OCI-LY3 (cell line): ENCODE measurements around the gene ACRBP.
A peak's percentile ranks its signal among the peaks of the same experiment; 100 is the strongest.

Experiments
- H2AFZ ChIP-seq: fragments of 200-600, 300-600 bp; shearing (Covaris generic); 2 replicates; pipeline ENCODE4 v1.6.0; 2014; ENCODE audit warnings: antibody characterized with exemption, low read depth, low read length
- H3K27ac ChIP-seq: fragments of 200-600, 300-600 bp; sonication (generic); 2 replicates; pipeline ENCODE4 v1.5.1; 2014; ENCODE audit warnings: mild to moderate bottlenecking, low read length, moderate library complexity, mixed read lengths
- H3K27me3 ChIP-seq: fragments of 200-600, 300-600 bp; sonication (generic); 2 replicates; pipeline ENCODE4 v1.6.1; 2014; ENCODE audit warnings: low read depth, low read length, mixed read lengths
- H3K36me3 ChIP-seq: fragments of 200-600, 300-600 bp; sonication (generic); replicated peaks from 2 replicates; pipeline ENCODE3; 2014; ENCODE audit warnings: low read depth, low read length, mixed read lengths
- H3K4me1 ChIP-seq: fragments of 300-600, 200-600 bp; sonication (generic); 2 replicates; pipeline ENCODE4 v1.6.1; 2014; ENCODE audit warnings: low read length, mixed read lengths
- H3K4me2 ChIP-seq: fragments of 200-600, 300-600 bp; sonication (generic); 2 replicates; pipeline ENCODE4 v1.6.1; 2014; ENCODE audit warnings: low read length, mixed read lengths
- H3K4me3 ChIP-seq: fragments of 300-600, 200-600 bp; sonication (generic); 2 replicates; pipeline ENCODE4 v1.5.1; 2014; ENCODE audit warnings: antibody characterized with exemption, mild to moderate bottlenecking, low read length, moderate library complexity
- H3K79me2 ChIP-seq: fragments of 300-600, 200-600 bp; shearing (Covaris generic); 2 replicates; pipeline ENCODE4 v1.6.1; 2014; ENCODE audit warnings: mild to moderate bottlenecking, low read length, mixed read lengths
- H3K9ac ChIP-seq: fragments of 300-600, 200-600 bp; shearing (Covaris generic); 2 replicates; pipeline ENCODE4 v1.6.0; 2014; ENCODE audit warnings: mild to moderate bottlenecking, low read length, moderate library complexity
- H3K9me3 ChIP-seq: fragments of 200-600, 300-600 bp; shearing (Covaris generic); 2 replicates; pipeline ENCODE4 v1.6.1; 2014; ENCODE audit warnings: low read length, mixed read lengths; ENCODE audit not compliant: insufficient read depth
- H4K20me1 ChIP-seq: fragments of 200-600, 300-600 bp; sonication (generic); 2 replicates; pipeline ENCODE4 v1.6.1; 2016; ENCODE audit warnings: low read length, mixed read lengths; ENCODE audit not compliant: insufficient read depth
- CTCF ChIP-seq: fragments of 200-600, 300-600 bp; sonication (generic); IDR thresholded peaks from 2 replicates; pipeline ENCODE4 v1.5.1; 2014; ENCODE audit warnings: antibody characterized with exemption, low read length, low read depth
- EZH2phosphoT487 ChIP-seq: fragments of 200-600 bp; shearing (Covaris generic); IDR thresholded peaks from 2 replicates; pipeline ENCODE4 v1.6.1; 2018; ENCODE audit warnings: antibody characterized with exemption, mixed run types, low read depth

ACRBP gene

DNA sequence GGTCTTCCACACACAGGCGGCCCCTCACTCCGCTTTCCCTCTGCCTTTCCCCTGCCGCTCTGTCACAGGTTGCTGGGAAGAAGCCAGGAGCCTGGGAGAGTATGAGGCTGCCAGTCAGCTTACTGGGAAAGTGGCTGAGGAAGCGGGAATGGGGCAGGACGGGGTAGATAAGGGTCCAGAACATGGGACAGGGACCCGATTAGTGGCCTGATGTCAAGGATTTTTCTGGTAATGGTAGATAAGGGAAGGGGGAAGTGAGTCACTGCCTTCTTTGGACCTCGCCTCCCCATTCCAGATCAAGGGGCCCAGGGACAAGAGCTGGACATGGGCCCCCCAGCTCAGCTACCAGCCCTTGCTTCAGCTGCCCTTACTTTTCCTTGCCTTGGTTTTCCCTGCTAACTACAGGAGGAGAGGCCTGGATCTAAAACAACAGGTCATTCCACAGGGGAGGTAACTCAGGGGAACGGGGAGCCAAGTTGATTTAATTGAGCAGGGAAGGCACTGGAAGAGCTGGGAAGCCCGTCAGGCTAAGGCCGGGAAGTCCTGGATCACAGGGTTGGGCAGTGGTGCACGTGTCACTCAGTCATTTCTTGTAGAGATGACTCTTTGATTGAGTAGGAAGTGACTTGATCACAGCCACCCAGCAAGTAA lies 8.0 kb downstream of the ACRBP start:
- H3K27ac ChIP-seq, result no peak overlapping the region
- H3K79me2 ChIP-seq, result no peaks in the 10 kb centered on the region
- TF ChIP-seq EZH2phosphoT487 (no peak), CTCF (no peak)
- no peaks in the 10 kb centered on the region for H3K9me3 ChIP-seq
- H2AFZ ChIP-seq, result no peak overlapping the region; the same call in 1 of the 2 replicates
- H4K20me1 ChIP-seq, result no peaks in the 10 kb centered on the region
- H3K4me1 ChIP-seq, result peaks cover 54% of the 10 kb centered on the region
- H3K27me3 ChIP-seq, result no peaks in the 10 kb centered on the region
- no peak overlapping the region for H3K9ac ChIP-seq
- no peaks in the 10 kb centered on the region for H3K36me3 ChIP-seq
- no peak overlapping the region for H3K4me2 ChIP-seq
- H3K4me3 ChIP-seq, result no peak overlapping the region

DNA sequence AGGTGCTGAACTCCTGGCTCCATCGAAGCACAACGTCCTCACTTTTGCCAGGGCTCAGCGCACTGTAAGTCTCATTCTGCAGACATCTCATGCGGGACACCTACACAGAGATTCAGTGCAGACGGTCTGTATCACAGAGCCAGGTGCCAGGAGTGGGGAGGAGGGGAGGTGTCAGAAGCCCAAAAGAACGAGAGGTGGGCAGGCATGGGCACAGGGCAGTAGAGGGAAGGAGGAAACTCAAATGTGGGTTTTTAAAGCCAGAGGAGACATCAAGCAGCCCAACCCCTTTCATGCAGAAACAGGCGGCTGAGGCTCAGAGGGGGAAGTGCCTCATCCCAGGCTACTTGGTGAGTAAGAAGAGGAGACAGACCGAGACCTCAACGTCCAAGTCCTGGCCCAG lies 8.9 kb downstream of the ACRBP start:
- Histone ChIP-seq H3K27ac (peak overlapping the region; percentile 53), H3K4me1 (peaks cover 45% of the 10 kb centered on the region), H4K20me1 (no peaks in the 10 kb centered on the region), H3K27me3 (no peaks in the 10 kb centered on the region), H3K4me3 (no peak overlapping the region), H3K4me2 (peak overlapping the region; percentile 54), H3K9ac (peak overlapping the region; percentile 37; the same call in 1 of the 2 replicates), H3K9me3 (no peaks in the 10 kb centered on the region), H3K79me2 (no peaks in the 10 kb centered on the region), H2AFZ (peak overlapping the region; percentile 68), H3K36me3 (no peaks in the 10 kb centered on the region)
- no peak for TF ChIP-seq CTCF
- no peak for TF ChIP-seq EZH2phosphoT487

GRCh38 chr12:6635856-6636531 lies 11.2 kb downstream of the ACRBP start, which contains the start of gene LPAR5:
TSS of gene LPAR5 (minus strand) at chr12:6635959. CDS start at chr12:6621248, 14,711 bp downstream.
- Histone ChIP-seq H2AFZ (peak within 1 kb of the TSS; percentile 34; the same call in 1 of the 2 replicates), H3K9ac (no peak within 1 kb of the TSS), H3K36me3 (no peaks in the 10 kb centered on the region), H3K9me3 (no peaks in the 10 kb centered on the region), H3K27me3 (no peaks in the 10 kb centered on the region), H3K27ac (no peak within 1 kb of the TSS), H4K20me1 (no peaks in the 10 kb centered on the region), H3K79me2 (no peaks in the 10 kb centered on the region), H3K4me1 (peaks cover 53% of the 10 kb centered on the region), H3K4me3 (no peak within 1 kb of the TSS), H3K4me2 (peak within 1 kb of the TSS; percentile 30; the same call in 1 of the 2 replicates)
- TF ChIP-seq EZH2phosphoT487 (no peak), CTCF (no peak)

GRCh38 chr12:6635375-6635855 lies 11.8 kb downstream of the ACRBP start:
- Histone ChIP-seq H4K20me1 (no peaks in the 10 kb centered on the region), H3K4me3 (no peak overlapping the region), H3K9me3 (no peaks in the 10 kb centered on the region), H3K36me3 (no peaks in the 10 kb centered on the region), H2AFZ (peak overlapping the region; percentile 34; the same call in 1 of the 2 replicates), H3K4me2 (peak overlapping the region; percentile 30; the same call in 1 of the 2 replicates), H3K27ac (no peak overlapping the region), H3K4me1 (peaks cover 58% of the 10 kb centered on the region), H3K9ac (no peak overlapping the region), H3K27me3 (no peaks in the 10 kb centered on the region), H3K79me2 (no peaks in the 10 kb centered on the region)
- no peak for TF ChIP-seq CTCF
- no peak for TF ChIP-seq EZH2phosphoT487
